Tibial nerve (tissue), 4 donors: ENCODE measurements around the gene LGR6. TPM values are rescaled to one million over a fixed set of nuclear protein-coding genes. Genes with fewer than 3 reads are reported as not detected.

Experiments
- DNase-seq, 2 donors: peaks; one replicate each; pipeline ENCODE4 v3.0.0-alpha.2; 2019; ENCODE audit warnings: low spot score in 2 of 2
- H3K27ac ChIP-seq, 4 donors: fragments of 200-600 bp; sonication (generic) in 3 of 4; one replicate each; pipeline ENCODE4 v1.5.1; 2017 to 2019; ENCODE audit warnings: mild to moderate bottlenecking in 1 of 4
- H3K27me3 ChIP-seq, 2 donors: fragments of 200-600 bp; sonication (generic) in 1 of 2; one replicate each; pipeline versions ENCODE4 v1.5.1 to v1.6.0; 2017 to 2019
- H3K36me3 ChIP-seq, 3 donors: fragments of 200-600 bp; sonication (generic); one replicate each; pipeline ENCODE4 v1.5.1; 2018 to 2019
- H3K4me1 ChIP-seq, 4 donors: fragments of 200-600 bp; sonication (generic) in 3 of 4; one replicate each; pipeline ENCODE4 v1.5.1; 2017 to 2019
- H3K4me3 ChIP-seq, 4 donors: fragments of 200-600 bp; sonication (generic) in 3 of 4; one replicate each; pipeline ENCODE4 v1.5.1; 2017 to 2019; ENCODE audit warnings: mild to moderate bottlenecking in 1 of 4, moderate library complexity in 1 of 4
- H3K9me3 ChIP-seq, 4 donors: fragments of 200-600 bp; sonication (generic) in 3 of 4; one replicate each; pipeline ENCODE4 v1.5.1; 2017 to 2019
- EP300 ChIP-seq, 2 donors: sonication (generic); formaldehyde crosslinking; IDR thresholded peaks; one replicate each; pipeline ENCODE4 v1.6.1; 2017; ENCODE audit warnings: antibody characterized with exemption in 2 of 2, mild to moderate bottlenecking in 1 of 2
- POLR2A ChIP-seq, 2 donors: fragments of 450-650 bp; IDR thresholded peaks; one replicate each; pipeline ENCODE4 v1.6.1; 2017; ENCODE audit warnings: antibody characterized with exemption in 2 of 2, mild to moderate bottlenecking in 2 of 2, moderate library complexity in 2 of 2
- WGBS, 2 donors: methylation state at CpG; one replicate each; pipeline ENCODE4 v1.1.5; 2018; 5-methylcytosine and 5-hydroxymethylcytosine counted together
- total RNA-seq, 4 donors: library from RNA; depleted of rRNA; stranded (reverse); fragments of >200 nt; gene quantifications; one replicate each; pipeline ENCODE4 v1.1.0, GENCODE V29; 2016
- TF ChIP-seq, protein P1 (sequence below), 5 experiments: fragments of 200-600 bp in 3 of 5; fragments of 450-650 bp in 2 of 5; sonication (generic) in 3 of 5; IDR thresholded peaks; one replicate each; pipeline ENCODE4 v1.5.1; 2016 to 2019; ENCODE audit warnings: antibody characterized with exemption in 5 of 5, mild to moderate bottlenecking in 3 of 5, moderate library complexity in 2 of 5

LGR6 gene
- total RNA-seq, 4 donors from 2014 or later, result 0.42 TPM; not detected in 3

DNA sequence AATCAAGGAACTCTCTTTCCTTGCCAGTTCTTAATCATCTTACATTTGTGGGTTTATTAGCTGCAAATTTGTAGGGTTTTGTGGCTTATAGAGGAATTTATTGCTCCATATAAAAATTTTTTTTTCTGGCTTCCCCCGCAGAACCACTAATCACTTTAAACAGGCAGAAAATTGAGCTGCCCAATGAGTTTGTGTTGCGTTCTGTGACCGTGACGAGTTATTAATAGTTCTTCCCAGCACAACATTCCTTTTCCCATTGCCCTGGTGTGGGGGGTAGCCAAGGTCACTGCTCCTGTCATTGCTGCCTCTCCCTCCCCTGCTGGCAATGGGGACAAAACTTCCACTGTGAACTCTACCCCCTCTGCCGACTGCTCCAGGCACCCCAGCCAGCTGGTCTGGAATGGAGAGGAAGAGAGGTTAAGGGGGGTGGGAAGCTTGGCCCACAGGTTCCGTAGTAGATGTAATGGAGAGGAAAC is 93.1 kb downstream of the LGR6 start:
- 30 to 35% methylated on average over 6 of the region's 6 CpGs for WGBS, 2 donors
- H3K27me3 ChIP-seq, result no peaks in the 10 kb centered on the region
- no peak for DNase-seq
- no peak overlapping the region for H3K4me3 ChIP-seq
- no peaks in the 10 kb centered on the region for H3K9me3 ChIP-seq
- no peak overlapping the region for H3K27ac ChIP-seq
- H3K4me1 ChIP-seq, result peaks cover 0 to 17% (median 0%) of the 10 kb centered on the region in 4 donors
- TF ChIP-seq POLR2A (IDR thresholded peaks at IDR 0.05), result no peak
- TF ChIP-seq, protein P1, sequence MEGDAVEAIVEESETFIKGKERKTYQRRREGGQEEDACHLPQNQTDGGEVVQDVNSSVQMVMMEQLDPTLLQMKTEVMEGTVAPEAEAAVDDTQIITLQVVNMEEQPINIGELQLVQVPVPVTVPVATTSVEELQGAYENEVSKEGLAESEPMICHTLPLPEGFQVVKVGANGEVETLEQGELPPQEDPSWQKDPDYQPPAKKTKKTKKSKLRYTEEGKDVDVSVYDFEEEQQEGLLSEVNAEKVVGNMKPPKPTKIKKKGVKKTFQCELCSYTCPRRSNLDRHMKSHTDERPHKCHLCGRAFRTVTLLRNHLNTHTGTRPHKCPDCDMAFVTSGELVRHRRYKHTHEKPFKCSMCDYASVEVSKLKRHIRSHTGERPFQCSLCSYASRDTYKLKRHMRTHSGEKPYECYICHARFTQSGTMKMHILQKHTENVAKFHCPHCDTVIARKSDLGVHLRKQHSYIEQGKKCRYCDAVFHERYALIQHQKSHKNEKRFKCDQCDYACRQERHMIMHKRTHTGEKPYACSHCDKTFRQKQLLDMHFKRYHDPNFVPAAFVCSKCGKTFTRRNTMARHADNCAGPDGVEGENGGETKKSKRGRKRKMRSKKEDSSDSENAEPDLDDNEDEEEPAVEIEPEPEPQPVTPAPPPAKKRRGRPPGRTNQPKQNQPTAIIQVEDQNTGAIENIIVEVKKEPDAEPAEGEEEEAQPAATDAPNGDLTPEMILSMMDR (IDR thresholded peaks at IDR 0.05), result no peak
- no peak for TF ChIP-seq EP300 (IDR thresholded peaks at IDR 0.05)
- H3K36me3 ChIP-seq, result no peaks in the 10 kb centered on the region

DNA sequence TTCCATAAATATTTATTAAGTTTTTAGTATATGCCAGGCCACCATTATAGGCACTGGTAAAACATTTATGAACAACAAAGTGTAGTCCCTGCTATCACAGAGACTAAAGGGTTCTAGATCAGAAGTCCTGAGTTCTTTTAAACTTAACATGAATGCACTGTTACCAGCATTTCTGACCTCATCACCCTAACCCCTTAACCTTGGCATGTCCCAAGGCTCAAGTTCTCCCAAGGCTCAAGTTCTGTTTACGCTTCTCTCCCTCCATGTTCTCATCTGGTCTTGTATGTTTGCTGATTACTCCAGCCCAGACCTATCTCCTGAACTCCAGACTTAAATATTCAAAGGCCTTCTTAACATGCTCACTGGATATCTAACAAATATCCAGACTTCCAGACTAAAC is 93.6 kb downstream of the LGR6 start:
- Histone ChIP-seq H3K4me1 (peaks cover 0 to 16% (median 0%) of the 10 kb centered on the region in 4 donors), H3K36me3 (no peaks in the 10 kb centered on the region), H3K9me3 (peaks cover 0 to 2% (median 0%) of the 10 kb centered on the region in 4 donors), H3K4me3 (no peak overlapping the region), H3K27ac (no peak overlapping the region), H3K27me3 (no peaks in the 10 kb centered on the region)
- TF ChIP-seq POLR2A (IDR thresholded peaks at IDR 0.05) (no peak), EP300 (IDR thresholded peaks at IDR 0.05) (no peak)
- TF ChIP-seq, protein P1 (IDR thresholded peaks at IDR 0.05), result no peak
- no peak for DNase-seq
- 78 to 82% methylated on average over 1 of the region's 1 CpG for WGBS, 2 donors

DNA sequence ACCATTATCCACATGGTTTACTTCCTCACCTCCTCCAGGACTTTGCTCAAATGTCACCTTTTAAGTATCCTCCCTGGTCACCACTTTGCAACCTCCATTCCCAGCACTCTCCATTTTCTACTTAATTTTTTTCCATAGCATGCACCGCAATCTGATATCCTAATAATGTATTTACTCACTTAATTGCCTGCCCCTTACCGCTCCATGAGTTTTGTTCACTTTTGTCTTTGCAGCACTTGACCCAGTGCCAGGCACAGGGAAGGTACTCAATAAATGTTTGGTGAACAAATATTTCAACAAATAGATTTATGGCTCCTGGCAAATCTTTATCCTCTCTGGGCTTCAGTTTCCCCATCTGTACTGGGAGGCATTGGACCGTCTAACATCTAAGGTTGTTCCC is 94.6 kb downstream of the LGR6 start:
- WGBS, 2 donors, result 73 to 76% methylated on average over 3 of the region's 3 CpGs
- TF ChIP-seq POLR2A (IDR thresholded peaks at IDR 0.05) (no peak), EP300 (IDR thresholded peaks at IDR 0.05) (no peak)
- TF ChIP-seq, protein P1 (IDR thresholded peaks at IDR 0.05), result no peak
- no peaks in the 10 kb centered on the region for H3K27me3 ChIP-seq
- H3K27ac ChIP-seq, result no peak overlapping the region
- H3K4me1 ChIP-seq, result peaks cover 0 to 9% (median 0%) of the 10 kb centered on the region in 4 donors
- peaks cover 0 to 4% (median 0%) of the 10 kb centered on the region in 4 donors for H3K9me3 ChIP-seq
- no peak for DNase-seq
- H3K36me3 ChIP-seq, result no peaks in the 10 kb centered on the region
- no peak overlapping the region for H3K4me3 ChIP-seq

DNA sequence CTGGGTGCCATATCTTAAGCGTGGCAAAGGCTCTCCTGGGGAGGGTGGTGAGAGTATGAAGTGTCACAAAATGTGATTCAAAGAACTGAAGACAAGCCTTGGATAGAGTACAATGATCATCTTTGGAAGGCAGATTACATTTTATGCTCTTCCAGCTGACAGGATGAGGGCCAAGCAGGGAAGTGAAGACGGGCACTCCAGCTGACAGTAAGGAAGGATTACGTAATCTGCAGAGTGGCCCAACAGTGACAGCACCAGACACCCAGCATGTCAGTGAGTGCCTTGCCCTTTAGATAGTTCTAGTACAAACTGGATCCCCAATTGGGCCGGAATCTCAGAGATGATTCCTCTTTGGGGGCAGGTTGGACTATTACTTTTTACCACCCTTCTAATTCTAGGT is 95.4 kb downstream of the LGR6 start:
- WGBS, 2 donors, result 75 to 83% methylated on average over 4 of the region's 4 CpGs
- Histone ChIP-seq H3K9me3 (peaks cover 0 to 4% (median 0%) of the 10 kb centered on the region in 4 donors), H3K4me1 (peaks cover 0 to under 1% (median 0%) of the 10 kb centered on the region in 4 donors)

DNA sequence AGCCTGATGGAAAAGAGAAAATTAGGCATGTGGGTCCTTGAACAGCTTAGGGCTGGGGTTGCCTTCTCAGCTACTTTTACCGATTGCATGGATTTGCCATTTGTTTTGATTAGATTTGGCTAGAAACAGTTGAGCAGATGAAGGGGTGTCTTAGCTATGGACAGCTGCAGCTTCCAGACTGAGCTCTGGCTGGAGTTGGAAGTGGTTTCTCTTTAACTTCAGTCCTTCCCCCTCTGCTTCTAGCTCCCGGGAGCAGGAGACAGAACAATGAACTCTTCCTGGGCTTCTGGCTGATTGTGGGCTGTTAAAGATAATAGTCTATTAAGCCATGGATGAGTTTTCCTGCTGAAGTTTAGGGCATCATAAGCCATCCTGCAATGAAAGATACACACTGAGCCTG is 97.4 kb downstream of the LGR6 start:
- Histone ChIP-seq H3K27ac (no peak overlapping the region), H3K4me1 (no peaks in the 10 kb centered on the region), H3K36me3 (no peaks in the 10 kb centered on the region), H3K4me3 (no peak overlapping the region), H3K27me3 (no peaks in the 10 kb centered on the region), H3K9me3 (peaks cover 0 to 4% (median 0%) of the 10 kb centered on the region in 4 donors)
- TF ChIP-seq, protein P1 (IDR thresholded peaks at IDR 0.05), result no peak
- TF ChIP-seq EP300 (IDR thresholded peaks at IDR 0.05) (no peak), POLR2A (IDR thresholded peaks at IDR 0.05) (no peak)
- WGBS, 2 donors, result 45 to 47% methylated on average over 2 of the region's 2 CpGs
- DNase-seq, result no peak

More for the DNA sequence above, 95.4 kb downstream of the LGR6 start:
- Histone ChIP-seq H3K4me3 (no peak overlapping the region), H3K27ac (no peak overlapping the region), H3K27me3 (no peaks in the 10 kb centered on the region), H3K36me3 (no peaks in the 10 kb centered on the region)
- no peak for TF ChIP-seq EP300 (IDR thresholded peaks at IDR 0.05)
- TF ChIP-seq, protein P1 (IDR thresholded peaks at IDR 0.05), result no peak
- no peak for TF ChIP-seq POLR2A (IDR thresholded peaks at IDR 0.05)
- DNase-seq, result no peak
